ENCODE measurements around the gene CDC40.

CDC40 gene

DNA sequence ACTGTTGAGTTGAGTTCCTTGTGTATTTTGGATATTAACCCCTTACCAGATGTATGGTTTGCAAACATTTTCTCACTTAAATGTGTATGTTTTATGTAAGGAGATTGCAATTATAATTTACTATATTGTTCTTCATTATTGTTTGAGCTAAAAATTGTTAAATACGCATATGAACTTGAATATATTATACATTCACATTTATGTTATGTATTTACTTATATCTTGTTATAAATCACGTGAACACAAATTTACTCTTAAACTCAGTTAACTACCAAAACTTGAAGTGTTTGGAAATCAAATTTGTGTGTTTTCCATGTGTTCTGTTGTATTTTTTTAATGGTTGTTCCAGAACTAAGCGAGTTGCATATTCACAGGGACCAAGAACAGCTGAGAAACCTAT lies 18.3 kb downstream of the CDC40 start:
- H3K4me3 ChIP-seq (ENCODE audit: control insufficient read depth, low read depth, low read length): no peak overlapping the region
- no peak for DNase-seq (ENCODE audit: low read depth)
- TF ChIP-seq, protein P1, sequence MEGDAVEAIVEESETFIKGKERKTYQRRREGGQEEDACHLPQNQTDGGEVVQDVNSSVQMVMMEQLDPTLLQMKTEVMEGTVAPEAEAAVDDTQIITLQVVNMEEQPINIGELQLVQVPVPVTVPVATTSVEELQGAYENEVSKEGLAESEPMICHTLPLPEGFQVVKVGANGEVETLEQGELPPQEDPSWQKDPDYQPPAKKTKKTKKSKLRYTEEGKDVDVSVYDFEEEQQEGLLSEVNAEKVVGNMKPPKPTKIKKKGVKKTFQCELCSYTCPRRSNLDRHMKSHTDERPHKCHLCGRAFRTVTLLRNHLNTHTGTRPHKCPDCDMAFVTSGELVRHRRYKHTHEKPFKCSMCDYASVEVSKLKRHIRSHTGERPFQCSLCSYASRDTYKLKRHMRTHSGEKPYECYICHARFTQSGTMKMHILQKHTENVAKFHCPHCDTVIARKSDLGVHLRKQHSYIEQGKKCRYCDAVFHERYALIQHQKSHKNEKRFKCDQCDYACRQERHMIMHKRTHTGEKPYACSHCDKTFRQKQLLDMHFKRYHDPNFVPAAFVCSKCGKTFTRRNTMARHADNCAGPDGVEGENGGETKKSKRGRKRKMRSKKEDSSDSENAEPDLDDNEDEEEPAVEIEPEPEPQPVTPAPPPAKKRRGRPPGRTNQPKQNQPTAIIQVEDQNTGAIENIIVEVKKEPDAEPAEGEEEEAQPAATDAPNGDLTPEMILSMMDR (IDR thresholded peaks at IDR 0.05; ENCODE audit: control insufficient read depth, insufficient read depth, low read depth, low read length, missing control alignments): no peak

DNA sequence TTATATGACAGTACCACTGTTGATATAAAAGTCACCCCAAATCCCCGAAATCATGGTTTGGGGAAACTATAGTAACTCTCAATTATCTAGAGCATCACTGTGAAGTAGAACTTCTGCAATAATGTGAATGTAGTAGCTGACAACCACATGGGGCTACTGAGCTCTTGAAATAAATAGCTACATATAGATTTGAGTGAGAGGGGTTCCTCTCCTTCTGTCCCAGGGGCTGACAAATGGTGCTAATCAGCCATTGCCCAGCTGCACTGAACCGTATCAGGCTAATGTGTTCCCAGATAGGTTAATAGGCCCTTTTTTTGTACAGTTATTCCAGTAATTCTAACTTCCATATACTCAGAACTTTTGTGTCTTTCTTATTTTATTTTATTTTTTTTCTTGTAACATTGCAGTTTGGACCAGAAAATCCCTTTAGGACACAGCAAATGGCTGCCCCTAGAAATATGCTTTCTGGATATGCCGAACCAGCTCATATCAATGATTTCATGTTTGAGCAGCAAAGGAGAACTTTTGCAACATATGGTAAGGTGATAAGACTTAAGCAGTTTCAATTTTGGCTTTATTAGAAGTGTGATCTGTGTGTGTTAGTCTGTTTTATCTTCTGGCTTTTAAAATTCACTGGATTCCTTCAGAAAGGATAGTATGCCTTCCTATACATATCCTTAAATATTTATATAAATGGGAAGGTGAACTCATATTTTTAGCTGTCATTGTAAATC lies 21.1 kb downstream of the CDC40 start:
- TF ChIP-seq, protein P1 (IDR thresholded peaks at IDR 0.05; ENCODE audit: control insufficient read depth, insufficient read depth, low read depth, low read length, missing control alignments): no peak
- no peak overlapping the region for H3K4me3 ChIP-seq (ENCODE audit: control insufficient read depth, low read depth, low read length)
- no peak for DNase-seq (ENCODE audit: low read depth)

DNA sequence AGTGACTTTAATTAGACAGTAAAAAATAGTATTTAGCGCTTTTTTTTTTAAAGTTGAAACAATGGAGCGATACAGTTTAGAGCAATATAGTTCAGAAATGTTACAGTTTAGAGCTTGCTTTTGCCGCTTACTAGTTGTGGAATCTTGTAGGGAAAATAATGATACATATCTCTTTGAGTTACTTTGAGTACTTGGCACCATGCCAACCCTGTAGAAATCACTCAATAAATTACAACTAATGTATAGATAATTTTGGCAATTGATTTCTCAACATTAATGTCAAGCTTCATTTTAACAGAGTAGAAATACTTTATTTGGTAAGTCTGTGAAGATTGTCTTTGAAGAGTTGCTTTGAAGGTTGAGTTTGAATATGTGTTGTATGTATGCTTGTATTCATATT lies 27.4 kb downstream of the CDC40 start:
- no peak for DNase-seq (ENCODE audit: low read depth)
- no peak overlapping the region for H3K4me3 ChIP-seq (ENCODE audit: control insufficient read depth, low read depth, low read length)
- TF ChIP-seq, protein P1 (IDR thresholded peaks at IDR 0.05; ENCODE audit: control insufficient read depth, insufficient read depth, low read depth, low read length, missing control alignments): no peak

DNA sequence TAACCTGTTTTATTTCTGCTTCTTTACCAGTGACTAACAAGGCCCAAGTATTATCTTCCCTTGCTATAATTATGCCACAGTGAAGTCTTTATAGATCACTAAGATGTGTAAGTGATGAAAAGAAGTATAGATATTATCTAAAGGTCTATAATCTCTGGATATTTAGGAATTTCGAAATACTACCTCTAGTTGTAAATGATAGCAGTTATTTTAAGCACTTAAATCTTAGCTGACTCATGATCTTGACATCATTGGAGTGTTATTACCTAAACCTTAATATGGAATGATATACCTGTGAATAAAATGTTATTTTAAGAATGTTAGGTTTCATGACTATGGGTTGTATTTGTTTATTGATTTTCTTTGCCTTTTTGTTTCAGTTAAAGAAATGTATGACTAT lies 31.5 kb downstream of the CDC40 start:
- TF ChIP-seq, protein P1 (IDR thresholded peaks at IDR 0.05; ENCODE audit: control insufficient read depth, insufficient read depth, low read depth, low read length, missing control alignments): no peak
- no peak overlapping the region for H3K4me3 ChIP-seq (ENCODE audit: control insufficient read depth, low read depth, low read length)
- DNase-seq (ENCODE audit: low read depth): no peak

DNA sequence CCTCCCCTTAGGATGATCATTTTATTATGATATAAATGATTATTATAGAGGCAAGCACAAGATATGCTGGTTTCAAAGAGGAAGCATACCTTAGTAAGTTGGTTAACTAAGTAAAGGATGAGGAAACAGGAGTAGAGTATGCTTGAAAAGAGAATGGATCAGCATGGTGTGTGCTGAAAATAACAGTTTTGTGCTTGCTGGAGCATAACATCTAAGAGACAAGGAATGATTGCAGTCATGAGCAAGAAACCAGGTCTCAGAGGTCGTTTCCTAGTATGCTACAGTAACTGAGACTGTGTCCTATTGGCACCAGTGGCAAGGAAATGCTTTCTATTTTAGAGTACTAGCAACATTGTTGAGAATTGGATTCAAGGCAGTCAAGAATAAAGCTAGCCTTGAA lies 34.1 kb downstream of the CDC40 start:
- no peak overlapping the region for H3K4me3 ChIP-seq (ENCODE audit: control insufficient read depth, low read depth, low read length)
- no peak for DNase-seq (ENCODE audit: low read depth)
- TF ChIP-seq, protein P1 (IDR thresholded peaks at IDR 0.05; ENCODE audit: control insufficient read depth, insufficient read depth, low read depth, low read length, missing control alignments): no peak

DNA sequence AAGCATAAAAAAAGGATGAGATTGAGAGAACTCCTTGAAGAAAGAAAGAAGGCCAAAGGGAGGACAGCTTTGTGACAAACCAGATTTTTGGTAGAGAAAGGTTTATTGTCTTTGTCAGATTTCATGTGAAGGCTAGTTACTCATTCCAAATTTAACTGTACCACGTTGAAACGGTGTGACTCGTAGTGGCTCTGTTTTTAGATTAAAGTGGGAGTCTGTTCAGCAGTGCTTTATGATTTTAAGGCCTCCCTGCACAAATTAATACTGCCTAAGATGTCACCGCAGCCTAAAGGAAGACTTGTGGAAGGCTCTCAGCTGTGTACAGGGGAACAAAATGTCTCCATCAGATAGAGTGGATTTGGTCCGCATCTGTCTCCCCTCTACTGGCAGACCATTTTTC lies 35.9 kb downstream of the CDC40 start:
- DNase-seq (ENCODE audit: low read depth): no peak
- TF ChIP-seq, protein P1 (IDR thresholded peaks at IDR 0.05; ENCODE audit: control insufficient read depth, insufficient read depth, low read depth, low read length, missing control alignments): no peak
- no peak overlapping the region for H3K4me3 ChIP-seq (ENCODE audit: control insufficient read depth, low read depth, low read length)

Measured in AG09309 (cell line).